ENCODE measurements around the gene SLC39A13.

The SLC39A13 gene

GRCh38 chr11:47433157-47433556, 24.8 kb downstream of the SLC39A13 start:
- DNase-seq = no peak

- DNase-seq = peak; percentile 55
Measured at GRCh38 chr11:47434011-47434786, 25.8 kb downstream of the SLC39A13 start.

DNA sequence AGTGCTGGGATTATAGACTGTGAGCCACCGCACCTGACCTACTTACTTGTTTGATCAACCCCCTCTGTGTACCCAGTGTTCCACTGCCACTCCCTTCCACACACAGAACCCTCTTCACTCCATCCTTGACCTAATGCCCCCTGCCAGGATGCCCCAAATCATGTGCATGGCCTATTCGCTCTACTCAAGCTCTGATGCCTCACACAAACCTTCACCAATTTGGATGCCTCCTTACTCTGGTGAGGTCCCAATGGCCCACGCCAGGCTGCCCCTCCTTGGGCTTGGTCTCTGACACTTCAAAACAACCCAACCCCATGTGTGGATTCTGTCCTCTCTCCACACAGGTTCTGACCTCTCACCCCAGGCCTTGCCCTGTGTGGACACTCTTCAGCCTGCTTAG, 27.3 kb downstream of the SLC39A13 start:
- no peak for DNase-seq

GRCh38 chr11:47436726-47437125, 28.3 kb downstream of the SLC39A13 start:
- no peak for DNase-seq

- no peak for DNase-seq
Measured at GRCh38 chr11:47437218-47437745, 28.9 kb downstream of the SLC39A13 start.

DNA sequence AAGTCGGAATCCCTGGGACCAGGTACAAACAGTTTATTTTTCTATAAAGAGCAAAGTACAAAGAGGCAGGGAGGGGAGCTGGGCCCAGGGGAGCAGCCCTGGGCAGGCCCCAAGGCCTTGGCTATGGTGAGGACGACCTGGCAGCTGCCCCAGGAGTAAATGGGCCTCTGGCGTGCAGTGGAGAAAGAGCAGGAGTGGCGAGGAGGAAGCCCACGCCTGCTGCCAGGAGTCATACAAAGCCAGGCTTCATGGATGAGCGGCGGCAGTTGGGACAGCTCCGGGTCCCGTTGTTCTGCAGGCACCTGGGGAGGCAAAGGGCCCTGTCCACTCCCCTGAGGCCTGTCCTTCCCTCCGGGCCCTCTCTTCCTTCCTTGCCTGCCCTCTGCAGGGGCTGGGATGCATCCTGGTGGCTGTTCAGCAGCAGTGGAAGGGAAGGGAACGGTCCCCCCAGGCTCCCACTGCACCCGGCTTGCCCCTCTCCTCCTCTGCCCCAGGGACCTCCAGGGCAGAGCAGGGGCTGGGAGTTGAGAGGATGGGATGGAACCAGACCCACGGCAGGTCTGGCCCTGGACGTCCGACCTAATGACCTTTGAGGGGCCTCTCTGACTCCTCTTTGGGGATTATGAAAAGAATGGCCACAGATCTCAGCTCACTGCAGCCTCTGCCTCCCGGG, 29.5 kb downstream of the SLC39A13 start:
- DNase-seq = no peak

- DNase-seq = no peak
Measured at GRCh38 chr11:47438721-47439120, 30.3 kb downstream of the SLC39A13 start.

GRCh38 chr11:47440054-47440476, 31.7 kb downstream of the SLC39A13 start:
- no peak for DNase-seq

DNA sequence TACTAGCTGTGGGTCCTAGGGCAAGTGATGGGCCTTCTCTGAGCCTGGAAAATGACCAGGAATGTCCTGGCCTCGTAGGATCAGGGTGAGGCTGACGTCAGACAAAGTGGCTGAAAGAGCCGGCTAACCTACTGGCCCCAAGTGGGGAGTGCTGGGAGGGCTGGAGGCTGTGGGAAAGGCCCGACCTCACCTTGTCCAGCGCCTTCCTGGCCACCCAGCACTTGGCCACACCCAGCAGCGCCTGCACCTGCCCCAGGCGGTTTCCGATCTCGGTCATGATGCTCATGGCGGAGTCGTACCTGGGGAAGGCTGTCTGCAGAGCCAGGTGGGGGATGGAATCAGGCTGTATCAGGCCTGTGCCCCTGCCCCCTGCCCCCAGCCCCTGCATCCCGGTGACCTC, 33.0 kb downstream of the SLC39A13 start:
- DNase-seq = no peak

GRCh38 chr11:47442514-47442913, 34.1 kb downstream of the SLC39A13 start:
- DNase-seq = no peak

DNA sequence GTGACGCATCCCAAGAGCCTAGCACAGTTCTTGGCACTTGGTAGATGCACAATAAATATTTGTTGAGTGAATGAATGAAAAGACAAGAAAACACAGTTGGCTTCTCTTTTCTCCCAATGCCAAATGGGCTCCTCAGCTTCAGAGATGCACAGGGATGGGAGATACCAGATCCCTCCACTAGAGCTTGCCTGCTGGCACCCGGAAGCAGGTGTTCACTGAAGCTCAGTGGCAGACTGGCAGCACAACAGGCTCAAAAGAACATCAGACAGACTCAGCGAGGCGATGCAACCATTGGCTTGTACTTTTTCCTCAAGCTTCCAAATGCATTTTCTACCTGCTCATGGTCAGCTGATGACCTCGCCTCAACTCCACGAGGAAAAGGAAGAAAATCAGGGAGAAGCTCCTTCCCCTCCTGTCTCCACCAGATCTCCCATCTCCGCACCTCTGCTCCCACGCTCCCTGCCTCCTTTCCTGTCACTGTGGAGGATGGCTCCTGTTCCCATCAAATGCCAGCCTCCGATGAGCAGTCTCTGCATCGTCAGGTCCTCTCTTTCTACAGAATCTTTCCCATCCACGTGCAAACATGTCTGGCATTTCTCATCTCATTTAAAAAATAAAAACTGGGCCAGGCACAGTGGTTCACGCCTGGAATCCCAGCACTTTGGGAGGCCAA, 34.8 kb downstream of the SLC39A13 start:
- DNase-seq = no peak

- no peak for DNase-seq
Measured at GRCh38 chr11:47443817-47444216, 35.4 kb downstream of the SLC39A13 start.

- DNase-seq = no peak
Measured at GRCh38 chr11:47445840-47446239, 37.5 kb downstream of the SLC39A13 start.

- no peak for DNase-seq
Measured at GRCh38 chr11:47446833-47447232, 38.4 kb downstream of the SLC39A13 start.

DNA sequence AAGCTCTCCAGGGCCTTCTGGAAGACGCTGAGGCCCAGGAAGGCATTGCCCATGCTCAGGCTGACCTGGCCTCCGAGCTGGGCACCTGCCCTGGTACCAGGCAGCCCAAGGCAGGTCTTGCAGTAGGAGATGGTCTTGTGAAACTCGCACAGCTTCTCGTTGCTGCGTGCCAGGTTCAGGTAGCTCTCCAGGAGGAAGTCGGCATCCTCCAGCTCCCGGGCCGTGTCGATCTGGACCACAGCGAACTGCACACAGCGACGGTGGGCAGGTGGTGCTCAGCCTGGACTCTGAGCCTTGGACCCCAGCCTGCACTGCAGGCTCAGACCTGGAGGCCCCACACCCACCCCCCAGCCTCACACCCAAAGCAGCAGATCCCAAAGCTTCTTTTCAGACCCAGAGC, 39.5 kb downstream of the SLC39A13 start:
- no peak for DNase-seq

DNA sequence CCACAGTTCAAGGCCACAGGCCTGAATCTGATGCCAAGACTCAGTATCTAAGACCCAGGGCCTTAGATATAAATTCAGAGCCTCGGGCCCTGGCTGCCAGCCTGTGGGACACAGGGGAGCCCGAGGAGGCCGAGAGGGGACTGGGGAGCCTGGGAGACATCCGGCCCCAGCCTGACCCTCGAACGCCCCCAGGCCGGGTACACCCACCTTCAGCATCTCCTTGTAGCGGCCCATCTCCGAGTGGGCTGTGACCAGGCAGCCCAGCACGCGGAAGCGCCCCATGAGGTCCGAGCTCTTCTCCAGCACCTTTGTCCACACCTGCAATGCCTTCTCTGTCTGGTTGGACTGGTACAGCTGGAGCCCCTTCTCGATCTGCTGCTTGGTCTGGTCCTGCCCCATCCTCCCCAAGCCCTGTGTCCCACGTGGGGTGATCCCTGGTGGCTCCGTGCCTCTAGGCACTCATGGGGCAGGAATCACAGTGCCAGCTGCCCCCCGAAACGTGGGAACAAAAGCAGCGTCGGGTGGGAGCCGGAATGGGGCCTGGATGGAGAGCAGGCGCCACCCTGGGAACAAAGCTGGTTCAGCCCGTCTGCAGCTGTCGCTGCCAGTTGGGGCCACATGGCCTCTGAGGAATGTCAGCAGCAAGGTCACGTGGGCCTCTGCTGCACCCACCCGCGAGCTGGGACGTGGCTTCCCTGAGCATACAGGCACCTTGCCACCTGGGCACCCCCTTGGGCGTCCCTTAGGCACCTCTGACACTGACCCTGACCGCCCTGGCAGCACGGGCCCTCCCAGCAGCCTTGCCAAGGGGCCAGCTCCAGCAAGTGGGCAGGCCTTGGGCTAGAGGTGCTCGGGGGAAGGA, 40.4 kb downstream of the SLC39A13 start, which contains the start of gene RAPSN:
RAPSN (minus strand) TSS at position 571 of the 862 bp plus-strand sequence; CDS start at position 399, 172 bp downstream.
- no peak for DNase-seq

DNA sequence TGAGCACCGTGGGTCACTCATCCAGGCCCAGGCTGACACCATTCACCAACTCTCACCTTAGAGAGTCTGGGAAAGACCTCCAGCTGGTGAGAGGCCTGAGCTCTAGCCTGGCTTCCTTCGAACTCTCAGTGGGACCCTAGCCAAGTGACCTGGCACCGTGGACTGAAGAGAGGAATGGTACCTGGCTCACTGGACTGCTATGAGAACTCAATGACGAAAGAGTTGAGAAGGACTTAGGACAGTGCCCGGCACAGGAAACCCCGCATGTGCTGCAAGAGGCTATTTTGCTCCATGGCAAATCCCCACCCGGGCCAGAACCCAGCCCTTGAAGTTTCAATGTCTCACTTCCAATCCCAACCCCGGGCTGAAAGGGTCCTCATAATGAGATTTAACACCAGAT, 41.2 kb downstream of the SLC39A13 start:
- DNase-seq = no peak

DNA sequence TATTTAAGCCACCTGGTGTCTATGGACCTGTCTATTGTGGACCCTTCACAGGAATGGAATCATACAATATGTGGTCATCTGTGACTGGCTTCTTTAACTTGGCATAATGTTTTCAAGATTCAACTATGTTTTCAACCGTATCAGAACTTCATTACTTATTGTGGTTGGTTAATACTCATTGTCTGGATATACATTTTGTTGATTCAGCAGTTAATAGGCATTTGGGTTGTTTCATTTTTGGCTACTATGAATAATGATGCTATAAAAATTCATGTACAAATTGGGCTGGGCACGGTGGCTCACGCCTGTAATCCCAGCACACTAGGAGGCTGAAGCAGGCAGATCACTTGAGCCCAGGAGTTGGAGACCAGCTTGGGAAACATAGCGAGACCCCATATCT, 43.0 kb downstream of the SLC39A13 start:
- DNase-seq = no peak

DNA sequence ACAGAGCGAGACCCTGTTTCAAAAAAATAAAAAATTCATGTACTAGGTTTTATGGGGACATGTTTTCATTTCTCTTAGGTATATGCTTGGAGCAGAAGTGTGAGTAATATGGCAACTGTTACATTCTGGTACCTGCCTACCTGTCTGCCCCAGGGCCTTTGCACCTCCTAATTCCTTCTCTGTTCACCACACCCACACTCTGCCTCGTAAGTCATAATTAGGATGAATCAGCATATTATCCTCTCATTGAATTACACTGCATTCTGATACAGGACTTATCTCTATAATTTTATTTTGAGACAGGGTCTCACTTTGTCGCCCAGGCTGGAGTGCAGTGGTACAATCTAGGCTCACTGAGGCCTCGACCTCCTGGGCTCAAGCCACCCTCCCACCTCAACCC, 43.6 kb downstream of the SLC39A13 start:
- DNase-seq = no peak

- no peak for DNase-seq
Measured at GRCh38 chr11:47453365-47453764, 45.0 kb downstream of the SLC39A13 start.

GRCh38 chr11:47454258-47454671, 45.9 kb downstream of the SLC39A13 start:
- peak; percentile 81 for DNase-seq

- DNase-seq = no peak
Measured at GRCh38 chr11:47460571-47461235, 52.3 kb downstream of the SLC39A13 start.
